Calu3 (cell line): ENCODE results near the gene CCDC13. TPM values are rescaled to one million over a fixed set of nuclear protein-coding genes. Genes with fewer than 3 reads are reported as not detected.

Experiments
- BruUV-seq: library from RNA; stranded (reverse); fragments of 400-500 nt; replicated peaks from 2 replicates; lab custom pipeline; 2021; lab: Mats Ljungman, UMichigan
- CTCF ChIA-PET: fragments of 300-600 bp; sonication (Branson Sonifier 250); formaldehyde crosslinking; loops from one replicate; lab custom pipeline; 2022; ENCODE audit warnings: antibody characterized with exemption; lab: Charles Lee
- DNase-seq: peaks from one replicate; pipeline ENCODE4 v3.0.0; 2022
- H3K27ac Mint-ChIP-seq: one replicate; pipeline ENCODE4 v1.8.0; 2022; ENCODE audit warnings: mixed read lengths; ENCODE audit not compliant: unreplicated experiment
- H3K27me3 Mint-ChIP-seq: one replicate; pipeline ENCODE4 v1.8.0; 2022; ENCODE audit warnings: mixed read lengths; ENCODE audit not compliant: unreplicated experiment
- H3K36me3 Mint-ChIP-seq: one replicate; pipeline ENCODE4 v1.8.0; 2022; ENCODE audit warnings: mild to moderate bottlenecking, moderate library complexity, mixed read lengths; ENCODE audit not compliant: insufficient read depth, unreplicated experiment
- H3K4me1 Mint-ChIP-seq: one replicate; pipeline ENCODE4 v1.8.0; 2022; ENCODE audit warnings: mild to moderate bottlenecking, low read depth, mixed read lengths; ENCODE audit not compliant: unreplicated experiment
- H3K4me3 Mint-ChIP-seq: one replicate; pipeline ENCODE4 v1.8.0; 2022; ENCODE audit warnings: mild to moderate bottlenecking, low read depth, moderate library complexity, mixed read lengths; ENCODE audit not compliant: unreplicated experiment
- H3K9me3 Mint-ChIP-seq: one replicate; pipeline ENCODE4 v1.8.0; 2022; ENCODE audit warnings: low read depth, mixed read lengths; ENCODE audit not compliant: unreplicated experiment
- intact Hi-C: fragments of 100-400 bp; cut with micrococcal nuclease; formaldehyde crosslinking; loops from one replicate; pipeline ENCODE4 v1.10.0; 2022; ENCODE audit not compliant: unreplicated experiment
- total RNA-seq: library from RNA; stranded (reverse); gene quantifications from 2 replicates; pipeline ENCODE4 v1.2.3, GENCODE V29; 2022
- TF ChIP-seq, protein P1 (sequence below): fragments of 200-600 bp; IDR thresholded peaks from one replicate; pipeline ENCODE4 v1.8.0; 2022; ENCODE audit warnings: antibody characterized with exemption; ENCODE audit not compliant: unreplicated experiment

The CCDC13 gene
- total RNA-seq, 1 experiment from 2014 or later, result 0.68 TPM

DNA sequence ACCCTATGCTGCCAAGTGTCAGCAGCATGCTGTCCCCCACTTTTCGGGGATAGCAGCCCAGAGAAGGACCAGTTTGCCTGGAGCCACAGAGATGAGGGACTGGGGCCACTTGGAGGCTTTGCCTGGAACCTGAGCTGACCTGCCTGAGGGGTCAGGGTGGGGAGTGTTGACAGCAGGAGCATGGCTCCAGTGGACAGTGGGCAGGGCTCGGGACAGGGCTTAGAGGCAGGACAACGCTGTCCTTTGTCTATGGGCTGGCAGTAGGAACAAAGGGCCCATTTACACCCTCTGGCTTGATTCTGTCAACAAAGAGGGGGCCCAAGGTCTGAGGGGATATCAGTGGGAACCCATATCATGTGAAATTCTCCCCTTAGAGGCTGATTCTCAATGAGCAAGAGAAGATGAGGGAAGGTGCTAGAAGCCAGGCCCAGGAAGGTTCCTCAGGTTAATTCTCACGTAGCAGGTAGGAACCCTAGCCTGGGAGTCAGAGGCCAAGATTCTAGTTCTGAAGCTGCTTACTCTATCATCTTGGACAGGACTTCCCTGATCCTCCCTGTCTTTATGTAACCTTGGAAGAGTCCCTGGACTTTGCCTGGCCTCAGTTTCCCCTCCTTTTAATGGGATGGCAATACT is 40.7 kb downstream of the CCDC13 start:
- intact Hi-C loops, result no loop called here
- Mint-ChIP-seq H3K4me3 (no peak overlapping the region), H3K27ac (no peak overlapping the region), H3K36me3 (peaks cover 8% of the 10 kb centered on the region), H3K9me3 (no peaks in the 10 kb centered on the region), H3K4me1 (peaks cover 10% of the 10 kb centered on the region), H3K27me3 (no peaks in the 10 kb centered on the region)
- BruUV-seq, result no TSS peak
- peak; percentile 43 for DNase-seq
- TF ChIP-seq, protein P1, sequence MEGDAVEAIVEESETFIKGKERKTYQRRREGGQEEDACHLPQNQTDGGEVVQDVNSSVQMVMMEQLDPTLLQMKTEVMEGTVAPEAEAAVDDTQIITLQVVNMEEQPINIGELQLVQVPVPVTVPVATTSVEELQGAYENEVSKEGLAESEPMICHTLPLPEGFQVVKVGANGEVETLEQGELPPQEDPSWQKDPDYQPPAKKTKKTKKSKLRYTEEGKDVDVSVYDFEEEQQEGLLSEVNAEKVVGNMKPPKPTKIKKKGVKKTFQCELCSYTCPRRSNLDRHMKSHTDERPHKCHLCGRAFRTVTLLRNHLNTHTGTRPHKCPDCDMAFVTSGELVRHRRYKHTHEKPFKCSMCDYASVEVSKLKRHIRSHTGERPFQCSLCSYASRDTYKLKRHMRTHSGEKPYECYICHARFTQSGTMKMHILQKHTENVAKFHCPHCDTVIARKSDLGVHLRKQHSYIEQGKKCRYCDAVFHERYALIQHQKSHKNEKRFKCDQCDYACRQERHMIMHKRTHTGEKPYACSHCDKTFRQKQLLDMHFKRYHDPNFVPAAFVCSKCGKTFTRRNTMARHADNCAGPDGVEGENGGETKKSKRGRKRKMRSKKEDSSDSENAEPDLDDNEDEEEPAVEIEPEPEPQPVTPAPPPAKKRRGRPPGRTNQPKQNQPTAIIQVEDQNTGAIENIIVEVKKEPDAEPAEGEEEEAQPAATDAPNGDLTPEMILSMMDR, result no peak
- CTCF ChIA-PET, result no interaction called here

DNA sequence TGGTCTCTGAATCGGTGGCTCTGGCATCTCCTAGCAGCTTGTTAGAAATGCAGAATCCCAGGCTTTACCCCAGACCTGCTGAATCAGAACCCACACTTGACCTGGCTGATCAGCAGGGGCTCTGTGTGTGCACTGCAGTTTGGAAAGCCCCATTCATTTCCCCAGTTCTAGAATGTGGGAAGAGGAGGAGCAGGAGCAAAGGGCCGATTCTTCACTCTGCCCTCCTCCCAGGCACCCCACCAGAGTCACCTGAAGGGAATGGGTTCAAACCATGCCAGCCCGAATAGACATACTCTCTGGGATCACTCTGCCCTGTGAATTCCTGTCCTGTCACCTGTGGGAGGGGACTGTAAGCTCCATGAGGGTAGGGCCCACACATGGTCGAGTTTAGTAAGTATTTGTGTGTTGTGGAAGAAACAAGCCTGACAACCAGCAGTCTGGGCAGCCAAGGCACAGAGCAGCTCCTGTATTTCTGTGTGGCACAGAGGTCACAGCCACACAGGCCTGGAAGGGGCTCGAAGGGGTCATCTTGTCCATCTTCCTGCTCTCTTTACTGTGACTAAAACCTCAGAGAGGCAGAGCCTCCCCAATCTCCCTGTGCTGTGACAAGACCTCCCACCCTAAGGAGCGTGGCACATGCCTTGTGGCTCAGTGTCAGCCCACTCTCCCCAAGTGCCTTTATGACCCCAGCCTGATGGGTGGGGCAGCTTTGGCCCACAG is 41.4 kb downstream of the CCDC13 start:
- H3K27ac Mint-ChIP-seq, result no peak overlapping the region
- CTCF ChIA-PET, result no interaction called here
- no TSS peak for BruUV-seq

DNA sequence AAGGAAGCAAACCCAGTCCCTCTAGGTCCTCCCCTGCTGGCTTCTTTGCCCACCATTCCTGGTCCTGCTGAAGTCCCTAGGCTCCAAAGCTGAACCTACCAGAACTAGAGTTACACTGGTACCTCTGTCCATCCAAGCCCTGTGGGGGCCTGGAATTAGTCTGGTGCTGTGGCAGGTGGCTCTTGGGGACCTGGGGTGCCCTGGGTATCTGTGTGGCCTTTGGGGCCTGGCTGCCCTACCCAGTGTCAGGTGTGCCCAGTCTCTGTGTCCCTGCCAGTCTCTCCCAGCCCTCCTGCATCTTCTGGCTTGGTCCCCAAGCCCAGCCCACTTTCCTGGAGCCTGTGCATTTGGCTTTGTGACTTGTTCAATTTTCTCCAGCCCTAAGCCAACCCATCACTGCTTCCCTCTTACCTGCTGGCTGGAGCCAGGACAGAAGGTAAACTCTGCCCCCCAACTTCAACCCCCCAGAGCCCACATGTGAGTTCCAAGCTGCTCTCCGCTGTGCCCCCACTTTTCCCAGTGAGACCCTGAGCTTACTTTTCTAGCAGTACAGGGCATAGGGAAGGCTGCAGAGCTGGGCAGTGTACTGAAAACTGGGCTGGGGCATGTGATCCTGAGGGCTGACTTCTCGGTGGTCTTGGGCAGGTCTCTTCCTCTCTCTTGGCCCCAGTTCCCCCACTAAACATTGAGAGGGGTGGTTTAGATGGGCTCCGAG is 42.2 kb downstream of the CCDC13 start:
- no peak for DNase-seq
- Mint-ChIP-seq H3K27ac (no peak overlapping the region), H3K9me3 (no peaks in the 10 kb centered on the region), H3K4me3 (no peak overlapping the region), H3K27me3 (no peaks in the 10 kb centered on the region), H3K4me1 (peaks cover 10% of the 10 kb centered on the region), H3K36me3 (peaks cover 8% of the 10 kb centered on the region)
- no TSS peak for BruUV-seq
- CTCF ChIA-PET, result no interaction called here
- intact Hi-C loops, result no loop called here
- TF ChIP-seq, protein P1, result no peak

More for the DNA sequence above, 41.4 kb downstream of the CCDC13 start:
- TF ChIP-seq, protein P1, result no peak
- intact Hi-C loops, result no loop called here
- H3K27me3 Mint-ChIP-seq, result no peaks in the 10 kb centered on the region
- H3K36me3 Mint-ChIP-seq, result peaks cover 8% of the 10 kb centered on the region
- H3K9me3 Mint-ChIP-seq, result no peaks in the 10 kb centered on the region
- no peak overlapping the region for H3K4me3 Mint-ChIP-seq
- DNase-seq, result no peak
- H3K4me1 Mint-ChIP-seq, result peaks cover 10% of the 10 kb centered on the region

DNA sequence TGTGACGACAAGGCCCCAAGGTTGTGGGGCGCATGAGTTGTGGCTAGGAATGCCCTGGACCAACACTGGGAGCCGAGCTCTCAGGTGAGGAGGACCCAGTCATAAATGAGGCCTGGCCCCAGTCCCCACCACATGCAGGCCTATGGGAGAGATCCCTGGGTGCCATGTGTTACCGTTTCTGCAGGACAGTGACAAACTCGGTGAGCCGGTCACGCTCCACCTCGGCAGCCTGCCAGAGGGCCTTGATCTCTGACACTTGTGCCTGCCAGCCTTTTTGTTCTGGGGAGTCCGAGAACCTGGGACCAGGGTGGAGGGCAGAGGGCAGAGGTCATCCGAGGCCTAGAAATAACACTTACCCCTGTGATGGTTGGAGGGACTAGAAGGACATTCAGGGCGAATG is 42.8 kb downstream of the CCDC13 start:
- Mint-ChIP-seq H3K9me3 (no peaks in the 10 kb centered on the region), H3K36me3 (peaks cover 8% of the 10 kb centered on the region), H3K27ac (no peak overlapping the region), H3K27me3 (no peaks in the 10 kb centered on the region), H3K4me1 (peaks cover 10% of the 10 kb centered on the region), H3K4me3 (no peak overlapping the region)
- BruUV-seq, result no TSS peak
- intact Hi-C loops, result no loop called here
- CTCF ChIA-PET, result no interaction called here
- no peak for DNase-seq
- TF ChIP-seq, protein P1, result no peak
